Measurements from ENCODE around the gene ECT2L.
A peak's percentile ranks its signal among the peaks of the same experiment; 100 is the strongest.
"Not testable (repeated sequence)": the region's sequence is repeated elsewhere in the genome, so short reads cannot be mapped to it uniquely, and the experiment has no call there.

ECT2L gene

GRCh38 chr6:138931660-138932059, 135.8 kb downstream of the ECT2L start:
- no peak for DNase-seq (ENCODE audit: low spot score)

- not testable (repeated sequence) for DNase-seq (ENCODE audit: low spot score)
These were observed 141.0 kb downstream of the ECT2L start for GRCh38 chr6:138936873-138937272.

- no peak for DNase-seq (ENCODE audit: low spot score)
These were observed 147.3 kb downstream of the ECT2L start for GRCh38 chr6:138943089-138943625.

- DNase-seq (ENCODE audit: low spot score): peak; percentile 44
These were observed 148.5 kb downstream of the ECT2L start for GRCh38 chr6:138944412-138944811.

- DNase-seq (ENCODE audit: low spot score): no peak
These were observed 149.5 kb downstream of the ECT2L start for GRCh38 chr6:138945354-138945753.

GRCh38 chr6:138948004-138948403, 152.1 kb downstream of the ECT2L start:
- DNase-seq (ENCODE audit: low spot score): no peak

- no peak for DNase-seq (ENCODE audit: low spot score)
These were observed 152.8 kb downstream of the ECT2L start for GRCh38 chr6:138948546-138949179.

- DNase-seq (ENCODE audit: low spot score): peak; percentile 14
These were observed 157.6 kb downstream of the ECT2L start for GRCh38 chr6:138953451-138953850.

Measured in AG20443 (cell line).